ENCODE data around the gene MLIP.

DNA sequence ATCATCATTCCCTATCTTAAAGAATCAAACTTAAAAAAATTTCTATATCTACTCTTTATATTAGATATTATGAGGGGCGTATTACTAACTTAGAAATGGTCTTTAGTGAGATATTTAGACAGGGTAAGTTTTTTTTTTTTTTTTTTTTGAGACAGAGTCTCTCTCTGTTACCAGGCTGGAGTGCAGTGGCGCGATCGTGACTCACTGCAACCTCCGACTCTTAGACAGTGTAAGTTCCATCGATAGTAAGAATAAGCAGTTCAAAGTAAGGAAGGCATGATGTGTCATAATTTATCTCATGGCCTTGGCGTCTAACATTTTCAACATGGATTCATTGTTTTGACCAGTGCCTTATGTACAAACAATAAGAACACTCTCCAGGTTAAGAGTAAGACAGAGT, 72.4 kb downstream of the MLIP start:
- TF ChIP-seq POLR2A (IDR thresholded peaks at IDR 0.05) (no peak), POLR2AphosphoS5 (IDR thresholded peaks at IDR 0.05) (no peak)
- TF ChIP-seq, protein P1, sequence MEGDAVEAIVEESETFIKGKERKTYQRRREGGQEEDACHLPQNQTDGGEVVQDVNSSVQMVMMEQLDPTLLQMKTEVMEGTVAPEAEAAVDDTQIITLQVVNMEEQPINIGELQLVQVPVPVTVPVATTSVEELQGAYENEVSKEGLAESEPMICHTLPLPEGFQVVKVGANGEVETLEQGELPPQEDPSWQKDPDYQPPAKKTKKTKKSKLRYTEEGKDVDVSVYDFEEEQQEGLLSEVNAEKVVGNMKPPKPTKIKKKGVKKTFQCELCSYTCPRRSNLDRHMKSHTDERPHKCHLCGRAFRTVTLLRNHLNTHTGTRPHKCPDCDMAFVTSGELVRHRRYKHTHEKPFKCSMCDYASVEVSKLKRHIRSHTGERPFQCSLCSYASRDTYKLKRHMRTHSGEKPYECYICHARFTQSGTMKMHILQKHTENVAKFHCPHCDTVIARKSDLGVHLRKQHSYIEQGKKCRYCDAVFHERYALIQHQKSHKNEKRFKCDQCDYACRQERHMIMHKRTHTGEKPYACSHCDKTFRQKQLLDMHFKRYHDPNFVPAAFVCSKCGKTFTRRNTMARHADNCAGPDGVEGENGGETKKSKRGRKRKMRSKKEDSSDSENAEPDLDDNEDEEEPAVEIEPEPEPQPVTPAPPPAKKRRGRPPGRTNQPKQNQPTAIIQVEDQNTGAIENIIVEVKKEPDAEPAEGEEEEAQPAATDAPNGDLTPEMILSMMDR (IDR thresholded peaks at IDR 0.05), result no peak

Data from gastroesophageal sphincter (tissue), 3 donors.